GM18502 (cell line): ENCODE data around the gene FOCAD.

ENCODE experiments used
- ATAC-seq: cut with Tn5 transposase; IDR thresholded peaks from one replicate; pipeline ENCODE4 v1.9.1; 2021; ENCODE audit warnings: mild to moderate bottlenecking; ENCODE audit not compliant: unreplicated experiment, poor library complexity

Gene FOCAD

DNA sequence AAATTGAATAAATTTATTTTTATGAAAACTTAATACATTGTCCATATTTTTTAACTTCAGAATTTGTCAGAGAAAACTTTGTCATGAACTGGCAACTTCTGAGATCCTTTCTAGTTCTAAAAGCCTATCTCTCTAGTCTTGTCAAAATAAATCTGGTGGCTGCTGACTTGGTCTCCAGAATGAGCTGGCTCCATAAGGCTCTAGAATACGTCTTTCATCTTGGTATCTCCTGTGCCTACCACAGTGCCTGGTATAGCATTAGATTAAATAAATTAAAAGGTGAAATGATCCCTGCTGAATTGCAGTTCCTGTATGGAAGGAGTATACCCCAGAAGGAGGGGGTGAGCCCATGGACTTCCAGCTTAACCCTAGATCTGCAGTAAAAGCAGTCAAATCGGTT, 2.6 kb upstream of the FOCAD start:
- no peak for ATAC-seq

GRCh38 chr9:20683351-20684034, 566 bp upstream of the FOCAD start:
- ATAC-seq: peak; percentile 13

GRCh38 chr9:20684875-20685696, 1.0 kb downstream of the FOCAD start:
- ATAC-seq: no peak

DNA sequence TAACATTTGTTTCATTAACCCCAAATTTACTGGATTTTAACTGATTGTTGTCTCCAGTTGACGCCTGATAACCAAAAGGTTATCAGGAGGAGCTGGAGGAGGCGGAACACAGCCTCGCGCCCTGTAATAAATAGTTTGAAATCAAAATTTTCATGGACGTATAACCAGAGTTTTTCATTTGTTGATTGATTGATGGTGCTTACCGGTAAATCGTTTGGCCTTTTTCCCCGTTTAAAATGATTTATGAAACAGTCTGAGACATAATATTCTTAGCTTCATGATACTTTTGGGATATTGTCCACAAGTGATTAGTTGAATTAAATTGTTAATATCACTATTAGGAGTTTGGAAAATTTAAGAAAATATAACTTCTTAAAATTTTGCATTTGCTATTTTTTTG, 1.7 kb downstream of the FOCAD start:
- no peak for ATAC-seq

- ATAC-seq: no peak
Measured at GRCh38 chr9:20689833-20690232, 5.8 kb downstream of the FOCAD start.

DNA sequence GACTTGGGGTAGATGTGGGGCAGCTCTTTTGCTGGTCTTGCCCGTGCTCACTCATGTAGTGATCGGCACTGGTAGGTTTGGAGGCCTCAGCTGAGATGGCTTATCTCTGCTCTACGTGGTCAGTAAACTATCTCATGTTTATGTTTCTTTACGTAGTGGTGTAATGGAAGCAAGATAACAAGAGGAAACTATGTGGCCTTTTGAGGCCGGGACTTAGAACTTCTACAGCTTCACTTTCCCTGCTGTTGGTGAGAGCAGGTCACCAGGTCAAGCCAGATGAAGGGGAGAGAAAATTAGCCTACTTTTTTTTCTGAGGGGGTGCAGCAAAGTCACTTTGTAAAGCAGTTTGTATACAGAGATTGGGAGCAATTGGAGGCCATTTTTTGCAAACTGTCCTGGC, 8.5 kb downstream of the FOCAD start:
- no peak for ATAC-seq

DNA sequence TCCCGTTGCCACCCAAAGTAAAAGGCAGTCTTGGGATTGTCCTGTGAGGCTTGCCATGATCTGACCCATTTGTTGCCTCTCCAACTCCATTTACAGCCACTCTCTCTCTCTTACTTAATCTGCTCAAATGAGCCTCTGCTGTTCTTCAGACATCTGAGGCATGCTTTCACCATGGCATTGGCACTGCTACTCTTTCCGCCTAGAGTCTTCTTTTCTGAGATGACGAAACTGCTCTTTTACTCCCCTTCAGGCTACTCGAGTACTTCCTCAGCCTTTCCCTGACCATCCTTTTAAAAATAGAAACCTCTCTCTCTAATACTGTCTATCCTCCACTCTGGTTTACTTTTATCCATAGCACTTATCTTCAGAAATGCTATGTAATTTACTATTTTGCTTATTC, 9.0 kb downstream of the FOCAD start:
- no peak for ATAC-seq

- ATAC-seq: no peak
Measured at GRCh38 chr9:20694248-20694647, 10.2 kb downstream of the FOCAD start.

DNA sequence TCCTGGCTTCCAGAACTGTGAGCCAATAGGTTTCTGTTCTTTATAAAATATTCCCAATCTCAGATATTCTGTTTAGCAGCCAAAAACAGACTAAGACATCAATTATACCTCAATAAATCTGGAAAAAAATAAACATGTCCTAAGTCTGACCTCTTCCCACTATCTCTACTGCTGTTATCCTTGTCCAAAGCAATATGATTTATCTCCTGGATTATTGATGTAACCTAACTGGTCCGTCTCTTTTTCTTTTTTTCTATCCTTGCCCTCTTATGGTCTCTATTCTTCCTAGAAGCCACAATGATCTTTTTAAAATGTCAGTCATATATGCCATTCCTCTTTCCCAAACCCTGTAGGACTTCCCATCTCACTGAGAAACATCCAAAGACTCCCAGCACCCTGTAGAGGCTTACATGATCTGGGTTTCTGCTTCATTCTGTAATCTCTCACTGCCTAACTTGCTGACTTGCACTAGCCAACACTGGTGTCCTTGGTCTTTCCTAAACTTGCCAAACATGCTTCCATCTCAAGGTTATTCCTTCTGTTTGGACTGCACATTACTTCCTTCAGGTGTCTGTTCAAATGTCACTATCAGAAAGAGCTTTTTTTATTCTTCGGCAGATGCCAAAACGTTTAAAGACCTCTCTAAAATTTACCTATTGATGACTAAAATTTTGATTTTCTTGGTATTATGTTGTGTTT, 13.1 kb downstream of the FOCAD start:
- ATAC-seq: no peak

DNA sequence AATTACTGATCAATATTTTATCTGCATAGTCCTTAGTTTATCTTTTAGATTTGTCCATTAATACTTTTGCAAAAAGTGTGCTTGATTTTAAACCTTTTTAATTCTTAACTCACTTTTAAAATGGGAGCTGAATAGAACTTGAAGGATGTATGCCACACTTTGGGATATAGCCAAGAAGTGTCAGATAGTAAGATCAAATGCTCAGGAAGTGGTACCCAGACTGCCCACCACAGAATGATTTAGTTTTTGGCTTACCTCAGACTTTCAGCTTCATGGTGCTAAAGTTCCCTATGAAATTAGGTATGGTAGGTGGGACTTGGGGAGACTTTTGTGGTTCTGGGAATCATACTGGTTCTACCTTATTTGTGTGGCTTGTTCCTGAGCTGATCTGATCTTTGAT, 14.7 kb downstream of the FOCAD start:
- ATAC-seq: no peak

DNA sequence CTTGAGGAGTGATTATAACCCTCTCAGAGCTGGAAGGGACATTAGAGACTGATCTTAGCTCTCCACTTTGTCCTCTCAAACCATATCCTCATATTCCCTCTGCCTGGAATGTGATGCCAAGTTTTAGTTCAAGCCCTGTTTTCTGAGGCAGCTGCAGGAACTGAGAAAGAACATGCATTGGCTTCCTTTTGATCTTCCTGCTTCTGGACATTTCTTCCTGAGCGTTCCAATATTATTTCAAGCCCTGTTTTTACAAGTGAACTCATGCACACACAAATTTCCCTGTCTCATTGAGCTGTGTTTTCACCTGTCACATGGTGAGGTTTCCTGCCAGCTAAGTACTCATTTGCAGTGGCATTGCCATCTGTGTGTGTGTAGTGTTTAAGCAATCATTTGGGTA, 17.0 kb downstream of the FOCAD start:
- ATAC-seq: no peak

DNA sequence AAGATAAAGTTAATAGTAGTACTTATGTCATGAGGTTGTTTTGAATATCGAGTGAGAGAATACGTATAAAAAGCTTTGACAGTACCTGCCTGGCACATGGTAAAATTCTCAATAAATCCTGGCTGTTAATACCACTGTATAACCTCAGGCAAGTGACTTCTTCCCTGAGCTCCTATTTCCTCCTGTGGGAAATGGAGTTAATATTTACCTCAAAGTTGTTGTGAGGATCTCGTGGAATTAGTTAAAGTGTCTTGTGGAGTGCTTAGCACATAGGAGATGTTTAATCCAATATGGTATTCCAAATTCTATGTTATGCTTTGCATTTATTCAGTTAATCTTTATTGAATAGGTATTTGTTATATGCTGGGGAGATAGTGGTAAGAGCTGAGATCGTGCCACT, 18.5 kb downstream of the FOCAD start:
- ATAC-seq: no peak

DNA sequence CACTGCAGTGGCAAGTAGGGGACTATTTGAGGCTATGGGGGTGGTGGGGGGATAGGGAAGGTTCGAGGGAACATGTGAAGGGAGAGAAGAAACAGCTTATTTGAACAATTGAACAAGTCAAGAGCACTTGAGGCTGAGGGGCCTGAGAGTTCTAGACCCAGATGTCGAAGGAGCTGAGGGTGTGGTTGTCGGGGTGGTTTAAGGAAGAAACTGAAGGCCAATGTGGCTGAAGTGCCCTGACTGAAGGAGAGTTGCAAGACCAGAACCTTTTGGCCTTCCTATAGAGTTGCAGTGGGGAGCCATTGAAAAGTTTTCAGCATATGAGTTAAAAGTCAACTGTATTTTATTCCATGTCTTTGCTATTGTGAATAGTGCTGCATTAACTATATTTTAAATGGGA, 19.1 kb downstream of the FOCAD start:
- no peak for ATAC-seq

- ATAC-seq: no peak
Measured at GRCh38 chr9:20707708-20708107, 23.6 kb downstream of the FOCAD start.

DNA sequence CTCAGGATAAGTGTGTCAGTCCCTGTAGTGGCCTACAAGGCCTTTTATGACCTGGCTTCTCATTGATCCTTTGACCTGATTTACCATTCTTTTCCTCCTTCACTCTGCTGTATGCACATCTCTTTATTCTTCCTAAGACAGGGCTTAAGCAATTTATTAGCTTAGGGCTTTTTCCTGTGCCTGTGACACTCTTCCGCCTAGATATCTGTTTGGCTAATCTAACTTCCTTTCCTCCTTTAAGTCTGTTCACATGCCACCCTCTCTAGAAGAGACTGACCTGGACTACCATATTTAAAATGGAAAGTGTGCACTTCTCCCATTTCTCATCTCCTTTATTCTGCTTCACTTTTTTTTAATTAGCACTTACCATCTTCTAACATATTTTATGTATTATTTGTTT, 29.1 kb downstream of the FOCAD start:
- no peak for ATAC-seq

DNA sequence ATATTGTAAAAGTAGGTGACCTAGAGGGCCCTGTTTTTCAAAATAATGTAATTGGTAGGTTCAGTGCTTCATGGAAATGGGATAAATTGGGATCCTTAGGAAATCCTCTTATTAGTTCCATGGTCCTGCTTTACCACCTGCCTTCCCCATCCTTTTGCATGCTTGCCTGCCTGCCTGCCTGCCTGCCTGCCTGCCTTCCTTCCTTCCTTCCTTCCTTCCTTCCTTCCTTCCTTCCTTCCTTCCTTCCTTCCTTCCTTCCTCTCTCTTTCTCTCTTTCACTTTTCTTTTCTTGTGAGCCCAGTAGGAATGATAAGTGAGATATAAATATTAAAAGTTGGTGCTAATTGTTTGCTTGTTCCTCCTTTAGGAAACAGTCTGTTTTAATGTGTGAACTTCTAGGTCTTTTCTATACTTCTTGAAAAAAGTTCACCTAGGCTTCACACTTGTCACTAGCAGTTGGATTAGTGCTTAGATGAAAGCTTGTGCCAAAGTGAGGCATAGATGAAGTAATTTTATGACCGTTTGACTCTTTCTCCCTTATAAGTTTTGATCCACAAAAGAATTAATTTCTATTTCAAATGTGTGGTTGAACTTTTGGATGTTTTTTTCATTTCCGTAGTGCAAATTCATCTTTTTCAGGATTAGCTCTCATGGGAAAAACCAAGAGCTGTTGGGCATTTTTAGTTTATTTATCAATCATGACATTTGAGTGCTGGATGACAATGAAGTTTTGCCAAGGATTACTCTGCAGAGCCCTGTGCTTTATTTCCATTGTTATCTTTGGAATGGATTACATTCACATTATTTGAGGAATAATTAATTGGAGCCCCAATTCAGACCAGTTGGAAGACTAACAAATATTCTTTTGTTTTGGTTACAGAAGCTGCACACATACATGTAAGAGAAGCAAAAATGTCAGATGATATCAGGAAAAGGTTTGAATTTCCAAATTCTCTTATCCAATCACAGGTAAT, 30.7 kb downstream of the FOCAD start:
- ATAC-seq: no peak

GRCh38 chr9:20722221-20722620, 38.2 kb downstream of the FOCAD start:
- ATAC-seq: no peak

- ATAC-seq: no peak
Measured at GRCh38 chr9:20725675-20726074, 41.6 kb downstream of the FOCAD start.

- no peak for ATAC-seq
Measured at GRCh38 chr9:20726144-20726543, 42.1 kb downstream of the FOCAD start.

DNA sequence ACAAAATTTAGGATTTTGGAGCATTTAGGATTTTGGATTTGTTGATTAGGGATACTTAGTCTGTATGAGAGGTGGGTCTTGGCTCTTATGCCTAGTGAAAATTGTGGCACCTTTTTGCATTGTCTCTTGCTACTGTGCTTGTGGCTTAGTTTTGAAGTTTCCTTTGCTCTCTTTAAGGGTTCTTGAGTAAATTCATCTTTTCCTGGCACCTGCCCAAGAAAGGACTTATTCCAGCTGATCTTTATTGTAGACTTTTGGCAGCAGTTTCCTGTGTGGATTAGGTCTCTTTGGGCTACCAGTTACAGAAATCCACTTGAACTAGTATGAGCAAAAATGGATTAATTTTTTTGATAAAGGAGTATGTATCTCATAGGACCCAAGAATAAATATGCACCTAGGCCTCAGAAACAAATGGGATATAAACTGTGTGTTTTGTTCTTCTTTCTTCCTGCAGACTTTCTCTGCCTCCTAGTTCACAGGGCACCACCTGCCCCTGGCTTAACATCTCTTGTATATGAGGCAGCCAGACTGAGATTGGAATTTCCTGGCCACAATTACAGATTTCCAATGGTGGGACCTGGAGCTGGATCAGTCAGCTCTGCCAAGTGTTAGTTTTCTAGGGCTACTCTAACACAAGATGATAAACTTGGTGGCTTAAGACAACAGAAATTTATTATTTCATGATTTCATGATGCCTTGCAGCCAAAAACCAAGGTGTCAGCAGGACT, 44.6 kb downstream of the FOCAD start:
- ATAC-seq: no peak
